Fibroblast of mammary gland (primary cell): Measurements from ENCODE around the gene GRPEL2.

Experiments
- DNase-seq: peaks from one replicate; pipeline ENCODE4 v3.0.0-alpha.2; 2010; ENCODE audit warnings: low read depth
- H3K4me3 ChIP-seq: 2 replicates; pipeline ENCODE4 v1.5.1; 2011; ENCODE audit warnings: low read depth, mild to moderate bottlenecking, low read length, moderate library complexity; ENCODE audit not compliant: control insufficient read depth
- TF ChIP-seq, protein P1 (sequence below): conservative IDR thresholded peaks from 2 replicates; pipeline ENCODE4 v1.5.1; 2011; ENCODE audit warnings: low read depth, low read length, inconsistent platforms; ENCODE audit not compliant: control insufficient read depth, insufficient read depth

The GRPEL2 gene

DNA sequence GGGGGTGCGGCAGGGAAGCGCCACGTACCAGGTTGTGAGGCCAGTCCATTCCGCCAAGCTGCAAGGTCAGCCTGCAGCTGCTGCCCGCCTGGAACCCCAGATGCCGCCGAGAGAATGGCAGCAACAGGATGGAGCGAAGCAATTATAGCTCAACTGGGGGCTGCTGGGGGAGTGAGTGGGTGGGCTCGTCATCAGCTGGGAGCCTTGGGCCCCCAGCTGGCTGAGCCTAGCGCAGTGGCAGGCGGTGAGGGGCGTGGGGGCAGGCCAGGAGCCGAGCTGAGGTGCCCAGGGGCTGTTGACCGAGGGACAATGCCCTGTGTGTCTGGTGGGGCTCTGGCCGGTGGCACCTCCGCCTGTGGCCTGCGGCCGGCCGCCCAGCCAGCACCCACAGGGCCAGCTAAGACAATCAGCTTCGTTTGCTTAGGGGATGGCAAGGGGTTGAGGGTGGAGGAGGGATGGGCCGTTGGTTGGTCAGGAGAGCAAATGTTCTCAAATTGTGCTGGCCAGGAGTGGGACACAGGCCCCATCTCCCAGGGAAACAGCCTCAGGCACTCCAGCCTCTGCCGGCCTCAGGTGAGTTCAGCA, 34.0 kb downstream of the GRPEL2 start, which contains the start of gene IL17B:
IL17B (minus strand) TSS at position 116 of the 585 bp plus-strand sequence; CDS start at position 49, 67 bp downstream.
- DNase-seq = no peak
- TF ChIP-seq, protein P1, sequence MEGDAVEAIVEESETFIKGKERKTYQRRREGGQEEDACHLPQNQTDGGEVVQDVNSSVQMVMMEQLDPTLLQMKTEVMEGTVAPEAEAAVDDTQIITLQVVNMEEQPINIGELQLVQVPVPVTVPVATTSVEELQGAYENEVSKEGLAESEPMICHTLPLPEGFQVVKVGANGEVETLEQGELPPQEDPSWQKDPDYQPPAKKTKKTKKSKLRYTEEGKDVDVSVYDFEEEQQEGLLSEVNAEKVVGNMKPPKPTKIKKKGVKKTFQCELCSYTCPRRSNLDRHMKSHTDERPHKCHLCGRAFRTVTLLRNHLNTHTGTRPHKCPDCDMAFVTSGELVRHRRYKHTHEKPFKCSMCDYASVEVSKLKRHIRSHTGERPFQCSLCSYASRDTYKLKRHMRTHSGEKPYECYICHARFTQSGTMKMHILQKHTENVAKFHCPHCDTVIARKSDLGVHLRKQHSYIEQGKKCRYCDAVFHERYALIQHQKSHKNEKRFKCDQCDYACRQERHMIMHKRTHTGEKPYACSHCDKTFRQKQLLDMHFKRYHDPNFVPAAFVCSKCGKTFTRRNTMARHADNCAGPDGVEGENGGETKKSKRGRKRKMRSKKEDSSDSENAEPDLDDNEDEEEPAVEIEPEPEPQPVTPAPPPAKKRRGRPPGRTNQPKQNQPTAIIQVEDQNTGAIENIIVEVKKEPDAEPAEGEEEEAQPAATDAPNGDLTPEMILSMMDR = no peak
- no peak within 1 kb of the TSS for H3K4me3 ChIP-seq

DNA sequence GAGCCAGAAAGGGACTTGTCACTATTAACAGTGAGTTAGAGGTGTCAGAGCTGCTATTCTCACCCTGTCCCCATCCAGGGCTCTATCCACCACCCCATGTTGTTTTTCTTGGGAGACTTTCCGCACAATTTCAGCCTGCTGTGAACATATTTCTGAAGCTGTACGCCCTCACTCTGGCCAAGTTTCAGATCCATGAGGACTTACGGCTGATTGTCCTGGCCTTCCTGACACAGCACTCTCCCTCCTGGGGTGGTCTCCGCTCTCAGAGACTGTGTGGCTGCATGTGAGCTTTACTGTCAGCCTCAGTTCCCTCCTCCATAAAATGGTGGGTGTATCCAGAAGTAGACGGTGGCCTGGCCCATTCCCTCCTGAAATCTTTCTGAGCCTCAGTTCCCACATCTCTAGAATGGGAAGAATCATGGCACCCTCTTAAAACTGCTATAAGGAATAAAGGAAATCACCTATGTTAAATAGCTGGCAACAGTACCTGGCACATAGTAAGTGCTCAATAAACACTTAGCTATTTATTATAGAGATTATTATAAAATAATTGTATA, 34.6 kb downstream of the GRPEL2 start:
- TF ChIP-seq, protein P1 = no peak
- H3K4me3 ChIP-seq = no peak overlapping the region
- no peak for DNase-seq

DNA sequence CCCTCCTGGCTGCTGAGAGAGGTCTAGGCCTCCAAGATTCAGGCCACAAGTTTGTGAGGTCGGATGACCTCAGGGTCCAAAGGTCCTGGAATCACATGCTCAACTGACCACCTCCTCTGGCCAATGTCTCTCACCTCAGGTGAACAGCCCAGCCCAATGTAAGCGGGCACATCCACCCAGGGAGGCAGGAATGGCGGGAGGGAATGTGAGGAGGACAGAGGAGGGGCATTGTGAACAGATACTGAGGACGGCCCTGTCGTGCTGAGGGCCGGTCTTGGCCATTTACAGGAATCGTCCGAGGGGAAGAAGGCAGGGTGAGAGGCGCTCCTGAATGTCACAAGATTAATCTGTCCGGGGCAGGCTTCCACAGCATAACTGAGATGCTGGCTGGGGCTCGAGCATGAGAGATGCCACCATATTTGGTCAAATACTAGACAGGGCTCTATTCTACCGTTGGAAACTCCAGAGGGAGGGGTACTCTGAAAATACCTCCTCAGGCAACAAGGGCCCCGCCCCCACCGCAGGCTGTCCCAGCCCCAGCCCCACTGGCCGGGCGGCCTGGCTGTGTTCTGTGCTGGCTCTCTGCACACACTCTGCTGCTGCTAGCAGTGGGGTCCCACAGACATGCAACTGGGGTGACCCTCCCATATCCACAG, 35.3 kb downstream of the GRPEL2 start:
- H3K4me3 ChIP-seq = no peak overlapping the region
- DNase-seq = no peak
- TF ChIP-seq, protein P1 = no peak

DNA sequence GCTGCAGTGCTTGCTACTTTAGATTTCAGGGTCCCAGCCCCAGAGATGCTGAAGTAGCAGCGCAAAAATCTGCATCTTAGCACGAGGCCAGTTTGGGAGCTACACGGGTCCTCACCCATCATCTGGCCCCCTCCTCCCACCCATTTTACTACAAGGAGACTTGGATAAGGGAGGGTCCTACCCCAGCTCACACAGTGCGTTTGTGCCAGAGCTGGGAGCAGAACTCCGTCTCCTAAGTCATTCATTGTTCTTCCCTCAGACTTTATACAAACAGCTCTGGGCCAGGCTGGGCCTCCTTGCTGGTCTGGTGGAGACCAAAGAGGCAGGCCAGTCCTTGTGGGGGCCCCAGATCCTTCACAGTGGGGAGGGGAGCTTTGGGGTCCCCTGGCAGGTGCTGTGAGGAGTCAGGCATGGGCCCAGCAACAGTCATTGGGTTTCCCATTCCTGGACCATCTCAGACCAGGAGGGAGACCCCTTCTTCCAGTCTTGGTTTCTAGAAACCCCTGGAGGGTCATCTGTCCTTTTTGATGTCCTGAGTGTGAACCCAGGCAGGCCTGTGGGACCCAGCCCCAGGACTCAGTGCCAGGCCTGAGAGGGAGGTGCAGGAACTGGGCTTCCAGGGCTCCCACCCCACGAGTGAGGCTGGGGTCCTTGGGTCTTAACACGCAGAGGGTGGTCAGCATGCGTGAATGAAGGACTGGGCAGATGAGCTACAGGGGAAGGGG, 36.1 kb downstream of the GRPEL2 start:
- TF ChIP-seq, protein P1 = no peak
- DNase-seq = no peak
- H3K4me3 ChIP-seq = no peak overlapping the region

DNA sequence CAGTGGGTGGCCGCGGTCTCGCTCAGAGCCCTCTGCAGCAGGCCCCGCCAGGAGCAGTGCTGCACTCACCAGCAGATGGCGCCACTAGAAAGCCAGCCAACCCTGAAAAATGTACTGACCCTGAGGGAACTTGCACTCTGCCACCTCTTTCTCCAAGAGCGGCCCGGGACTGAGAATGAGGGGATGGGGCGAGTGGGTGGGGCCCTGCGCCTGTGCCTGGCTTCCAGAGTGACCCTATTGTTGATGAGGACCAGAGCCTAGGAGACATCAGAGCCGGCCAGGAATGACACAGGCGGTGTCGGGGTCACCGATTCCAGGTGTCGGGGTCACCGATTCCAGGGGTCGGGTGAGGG, 36.7 kb downstream of the GRPEL2 start:
- peak; percentile 69 for DNase-seq
- TF ChIP-seq, protein P1 = peak; percentile 88
- H3K4me3 ChIP-seq = no peak overlapping the region

DNA sequence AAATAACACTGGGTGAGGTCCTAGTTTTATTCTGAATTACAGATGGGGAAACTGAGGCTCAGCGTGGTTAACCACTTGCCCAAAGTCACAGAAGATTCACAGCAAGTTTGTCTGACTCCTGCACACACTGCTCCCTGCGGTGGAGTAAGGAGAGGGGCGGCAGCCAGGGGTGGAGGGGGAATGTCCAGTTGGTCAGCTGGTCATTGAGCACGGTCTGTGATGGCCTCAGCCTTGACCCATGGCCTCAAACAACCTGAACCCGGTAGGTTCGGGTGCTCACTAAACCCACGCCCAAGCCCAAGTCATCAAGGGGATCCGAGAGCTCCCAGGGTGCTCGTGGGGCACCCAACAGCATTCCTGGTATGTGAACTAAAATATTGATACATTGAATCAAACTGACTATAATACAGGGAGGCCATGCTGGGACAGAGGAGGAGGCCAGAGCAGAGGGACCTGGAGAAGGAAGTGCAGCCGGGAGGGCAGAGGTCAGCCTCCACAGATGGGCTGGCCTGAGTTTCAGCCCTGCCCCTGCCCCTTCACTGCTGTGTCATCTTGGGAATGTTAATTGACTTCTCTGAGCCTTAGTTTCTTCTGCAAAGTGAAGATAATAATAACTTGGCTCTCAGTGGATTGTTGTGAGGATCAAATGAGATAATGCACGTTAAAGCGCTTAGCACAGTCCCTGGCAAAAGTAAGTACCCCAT, 37.4 kb downstream of the GRPEL2 start:
- TF ChIP-seq, protein P1 = no peak
- no peak overlapping the region for H3K4me3 ChIP-seq
- no peak for DNase-seq
